Measurements from ENCODE around the gene MUC22. TPM values are rescaled to one million over a fixed set of nuclear protein-coding genes. Genes with fewer than 3 reads are reported as not detected.

The MUC22 gene
- total RNA-seq (under 1 TPM; 0.31 to 0.87 TPM), polyA plus RNA-seq (ENCODE audit: insufficient read depth, low read depth, low replicate concordance) (0.21 TPM)
- long read RNA-seq, donor 1, result 0 reads
- long read RNA-seq, donor 2, result 0 reads

GRCh38 chr6:31010393-31011060 lies at the start of gene MUC22:
Gene MUC22, plus strand, starts transcription at chr6:31010474. Its CDS starts 233 bp downstream, at chr6:31010707.
- H3K27me3 ChIP-seq, result no peaks in the 10 kb centered on the region
- TF ChIP-seq POLR2A (IDR thresholded peaks at IDR 0.05), result no peak
- TF ChIP-seq CTCF (IDR thresholded peaks at IDR 0.05), result no peak
- no peak within 1 kb of the TSS for H3K4me3 ChIP-seq
- no peak for DNase-seq
- no peak within 1 kb of the TSS for H3K27ac ChIP-seq
- intact Hi-C loops (cut with DNase I; ENCODE audit: low total_unique reads), result no loop called here
- no peaks in the 10 kb centered on the region for H3K36me3 ChIP-seq (ENCODE audit: low read depth, missing control alignments)
- H3K9me3 ChIP-seq, result no peaks in the 10 kb centered on the region
- 80 to 85% methylated on average over 4 of the region's 4 CpGs for WGBS, 2 donors
- H3K4me1 ChIP-seq, result no peaks in the 10 kb centered on the region

- TF ChIP-seq CTCF (IDR thresholded peaks at IDR 0.05) (no peak), POLR2A (IDR thresholded peaks at IDR 0.05) (no peak)
- H3K27ac ChIP-seq, result no peak overlapping the region
- H3K36me3 ChIP-seq (ENCODE audit: low read depth, missing control alignments), result no peaks in the 10 kb centered on the region
- intact Hi-C loops (cut with DNase I; ENCODE audit: low total_unique reads), result no loop called here
- no peaks in the 10 kb centered on the region for H3K27me3 ChIP-seq
- DNase-seq, result no peak
- WGBS, 2 donors, result 84 to 89% methylated on average over 9 of the region's 9 CpGs
- H3K9me3 ChIP-seq, result no peaks in the 10 kb centered on the region
- H3K4me3 ChIP-seq, result no peak overlapping the region
- H3K4me1 ChIP-seq, result peaks cover 3% of the 10 kb centered on the region
Observed at GRCh38 chr6:30960907-30961673, 49.2 kb upstream of the MUC22 start.

GRCh38 chr6:30962716-30963115 lies 47.6 kb upstream of the MUC22 start:
- Histone ChIP-seq H3K4me1 (no peaks in the 10 kb centered on the region), H3K4me3 (no peak overlapping the region), H3K27me3 (no peaks in the 10 kb centered on the region), H3K36me3 (ENCODE audit: low read depth, missing control alignments) (no peaks in the 10 kb centered on the region), H3K9me3 (no peaks in the 10 kb centered on the region), H3K27ac (no peak overlapping the region)
- intact Hi-C loops (cut with DNase I; ENCODE audit: low total_unique reads), result no loop called here
- no peak for DNase-seq
- TF ChIP-seq POLR2A (IDR thresholded peaks at IDR 0.05), result no peak
- no peak for TF ChIP-seq CTCF (IDR thresholded peaks at IDR 0.05)

GRCh38 chr6:30963641-30964040 lies 46.6 kb upstream of the MUC22 start:
- intact Hi-C loops (cut with DNase I; ENCODE audit: low total_unique reads), result no loop called here
- TF ChIP-seq POLR2A (IDR thresholded peaks at IDR 0.05), result no peak
- no peak for TF ChIP-seq CTCF (IDR thresholded peaks at IDR 0.05)
- Histone ChIP-seq H3K4me3 (no peak overlapping the region), H3K36me3 (ENCODE audit: low read depth, missing control alignments) (no peaks in the 10 kb centered on the region), H3K9me3 (no peaks in the 10 kb centered on the region), H3K27ac (no peak overlapping the region), H3K27me3 (no peaks in the 10 kb centered on the region), H3K4me1 (no peaks in the 10 kb centered on the region)
- WGBS, 2 donors, result 77 to 86% methylated on average over 6 of the region's 6 CpGs
- DNase-seq, result no peak
